Renal cortical epithelial cell (primary cell): ENCODE results near the gene RWDD1. TPM values are rescaled to one million over a fixed set of nuclear protein-coding genes. Genes with fewer than 3 reads are reported as not detected.
A peak's percentile ranks its signal among the peaks of the same experiment; 100 is the strongest.
"Not testable (repeated sequence)": the region's sequence is repeated elsewhere in the genome, so short reads cannot be mapped to it uniquely, and the experiment has no call there.

Experiments used
- DNase-seq: peaks from one replicate; pipeline ENCODE4 v3.0.0-alpha.2; 2011; ENCODE audit warnings: low read depth
- total RNA-seq: library from RNA; depleted of rRNA; stranded (reverse); fragments of >200 nt; gene quantifications from 2 replicates; pipeline ENCODE4 v1.2.3, GENCODE V29; 2014

The RWDD1 gene
- total RNA-seq, 1 donor from 2014 or later, result 23.4 TPM

DNA sequence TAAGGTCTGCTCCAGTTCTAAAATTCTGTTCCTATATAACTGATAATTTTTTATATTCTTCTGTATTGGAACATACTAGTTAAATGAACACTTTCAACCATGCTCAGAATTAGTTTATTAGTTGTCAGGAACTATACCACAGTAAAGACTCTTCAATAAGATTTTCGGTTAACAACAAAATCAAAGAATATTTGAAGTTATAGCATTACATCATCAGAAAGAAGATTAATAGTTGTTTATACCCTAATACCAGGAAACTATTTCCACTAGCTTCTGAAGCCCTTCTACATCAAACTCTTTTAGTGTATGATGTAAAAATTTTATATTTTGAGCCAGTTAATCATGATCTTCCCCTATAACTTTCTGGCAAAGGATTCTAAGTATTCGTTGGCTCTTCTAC, 11.2 kb upstream of the RWDD1 start:
- DNase-seq, result no peak

DNA sequence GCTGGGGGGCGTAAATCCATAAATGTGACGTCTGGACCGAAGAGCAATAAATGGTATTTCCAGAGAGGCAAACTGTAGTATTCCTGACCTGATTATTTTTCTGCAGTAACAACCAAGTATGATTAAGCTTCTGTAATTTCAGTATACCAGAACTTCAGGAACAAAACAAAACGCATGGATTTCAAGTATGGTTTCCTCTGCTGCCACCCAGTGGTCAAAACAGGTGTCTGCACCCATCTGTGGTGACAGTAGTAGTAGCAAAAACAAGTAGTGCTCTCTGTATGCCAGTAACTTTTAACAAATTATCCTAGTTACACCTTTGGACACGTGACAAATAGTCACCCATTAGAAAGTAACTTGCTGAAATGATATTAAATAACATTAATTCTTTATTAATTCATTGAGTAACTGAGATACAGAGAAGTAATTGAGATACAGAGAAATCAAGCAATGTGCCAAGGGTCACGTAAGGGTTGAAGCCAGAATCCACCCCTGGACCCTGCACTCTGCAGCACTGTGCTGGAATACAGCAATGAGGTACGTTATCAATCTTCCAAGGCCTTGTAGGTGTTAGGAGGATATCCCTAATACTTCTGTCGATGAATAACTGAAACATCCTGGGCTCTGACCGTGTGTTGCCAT, 9.8 kb upstream of the RWDD1 start:
- DNase-seq, result peak; percentile 69

- DNase-seq, result no peak
Measured at GRCh38 chr6:116562019-116562403, 9.3 kb upstream of the RWDD1 start.

DNA sequence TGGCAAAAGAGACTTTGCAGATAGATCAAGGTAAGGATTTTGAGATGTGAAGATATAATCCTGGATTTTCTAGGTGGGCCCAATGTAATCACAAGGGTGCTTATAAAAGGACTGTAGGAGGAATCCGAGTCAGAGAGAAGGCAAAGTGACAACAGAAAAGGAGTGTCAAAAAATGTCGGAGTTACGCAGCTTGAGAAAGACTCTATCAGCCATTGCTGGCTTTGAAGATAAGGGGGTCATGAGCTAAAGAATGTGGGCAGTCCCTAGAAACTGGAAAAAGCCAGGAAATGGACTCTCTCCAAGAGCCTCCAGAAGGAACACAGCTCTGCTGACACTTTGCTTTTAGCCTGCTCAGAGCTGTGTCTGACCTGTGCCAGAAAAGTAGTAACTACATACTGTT, 8.7 kb upstream of the RWDD1 start:
- no peak for DNase-seq

DNA sequence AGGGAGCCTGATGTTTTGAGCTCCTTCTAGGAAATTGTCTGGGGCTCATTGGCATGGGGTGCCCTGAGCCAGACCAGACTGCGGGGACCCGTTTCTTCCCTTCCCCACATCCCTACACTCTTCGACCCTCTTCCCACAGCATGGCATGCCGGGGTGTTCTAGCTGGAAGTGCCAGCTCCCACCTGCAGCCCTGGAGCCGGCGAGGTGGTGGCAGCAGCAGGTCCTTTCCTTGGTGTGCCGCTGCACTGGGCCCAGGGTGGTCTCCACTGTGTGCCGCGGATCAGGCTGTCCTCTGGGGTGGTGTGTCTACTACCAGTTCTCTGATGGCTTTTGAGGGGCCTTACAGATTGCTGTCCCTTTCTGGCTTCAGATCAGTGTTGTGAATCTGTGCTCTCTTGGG, 7.5 kb upstream of the RWDD1 start:
- DNase-seq, result no peak

DNA sequence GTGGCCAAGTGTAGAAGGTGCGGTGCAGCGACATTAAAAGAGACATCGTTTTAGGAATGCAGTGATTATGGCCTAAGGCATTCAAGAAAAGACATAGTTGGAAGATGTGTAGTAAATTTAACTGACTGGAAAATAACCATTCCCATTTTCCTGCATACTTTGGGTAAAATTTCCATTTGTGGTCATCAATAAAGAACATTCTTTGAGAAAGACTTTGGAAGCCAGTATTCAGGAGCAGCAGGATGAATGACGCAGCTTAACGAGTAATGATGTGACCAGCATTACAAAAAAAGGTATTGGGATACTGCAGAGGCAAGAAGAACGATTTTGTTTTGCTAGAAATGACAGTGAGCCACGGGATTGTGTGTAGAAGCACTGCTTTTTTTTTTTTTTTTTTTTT, 7.0 kb upstream of the RWDD1 start:
- no peak for DNase-seq

DNA sequence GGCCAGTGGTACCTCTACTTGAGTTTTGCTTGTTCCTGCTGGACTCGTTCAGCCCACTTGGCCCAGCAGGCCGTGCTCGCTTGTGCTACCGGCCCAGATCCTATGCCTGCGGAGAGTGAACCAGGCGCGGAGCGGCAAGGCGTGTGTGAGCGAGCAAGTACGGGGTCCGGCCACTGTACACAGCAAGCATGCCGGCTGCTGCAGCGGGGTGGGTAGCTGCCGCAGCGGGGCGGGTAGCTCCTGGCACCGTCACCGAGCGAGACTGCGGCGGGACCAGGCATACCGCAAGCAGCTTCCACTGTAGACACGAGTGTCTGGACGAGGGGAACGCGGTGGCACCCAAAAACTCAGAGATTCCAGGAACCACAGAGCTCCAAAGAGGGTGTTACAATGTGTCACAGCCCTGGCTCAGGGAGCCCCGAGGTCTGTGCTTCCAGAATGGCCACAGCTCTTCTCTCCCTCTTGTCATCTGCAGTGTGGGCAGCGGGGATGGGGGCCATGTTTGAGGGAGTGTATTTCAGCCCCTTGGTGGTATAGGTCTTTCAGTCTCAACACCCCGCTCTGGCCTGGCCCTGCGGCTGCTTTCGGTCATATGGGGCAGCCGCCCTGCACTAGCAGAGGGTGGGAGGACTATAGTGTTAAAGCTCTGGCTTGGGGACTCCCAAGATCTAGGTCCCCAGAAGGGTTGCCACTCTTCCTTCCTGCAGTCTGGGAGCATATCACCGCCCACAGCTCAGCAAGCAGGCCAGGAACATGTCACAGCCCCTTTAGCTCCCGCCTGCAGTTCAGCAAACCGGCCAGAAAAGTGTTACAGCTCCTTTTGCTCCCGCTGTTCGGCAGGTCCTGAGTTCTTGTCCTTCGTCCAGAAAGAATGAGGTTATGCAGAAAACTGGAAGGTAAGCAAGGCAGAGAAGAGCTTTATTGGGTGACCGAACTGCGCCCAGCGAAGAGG, 6.1 kb upstream of the RWDD1 start:
- DNase-seq, result no peak

DNA sequence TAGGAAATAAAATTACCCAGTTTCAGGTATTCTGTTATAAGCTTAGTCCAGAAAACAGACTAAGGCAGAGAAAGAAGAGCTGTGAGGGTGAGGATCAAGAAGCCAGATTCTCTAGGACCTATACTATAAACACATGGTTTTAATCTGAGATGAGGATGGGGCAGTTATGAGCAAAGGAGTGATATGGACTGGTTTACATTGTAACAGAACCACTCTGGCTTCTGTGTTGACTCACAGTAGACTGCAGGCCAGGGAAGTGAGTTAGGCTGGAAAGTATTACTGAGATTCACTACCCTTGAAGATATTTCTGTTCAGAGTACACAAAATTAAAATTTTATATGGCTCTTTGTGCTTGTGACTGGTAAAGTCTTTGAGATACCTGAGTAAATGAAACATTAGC, 3.2 kb upstream of the RWDD1 start:
- DNase-seq, result no peak

DNA sequence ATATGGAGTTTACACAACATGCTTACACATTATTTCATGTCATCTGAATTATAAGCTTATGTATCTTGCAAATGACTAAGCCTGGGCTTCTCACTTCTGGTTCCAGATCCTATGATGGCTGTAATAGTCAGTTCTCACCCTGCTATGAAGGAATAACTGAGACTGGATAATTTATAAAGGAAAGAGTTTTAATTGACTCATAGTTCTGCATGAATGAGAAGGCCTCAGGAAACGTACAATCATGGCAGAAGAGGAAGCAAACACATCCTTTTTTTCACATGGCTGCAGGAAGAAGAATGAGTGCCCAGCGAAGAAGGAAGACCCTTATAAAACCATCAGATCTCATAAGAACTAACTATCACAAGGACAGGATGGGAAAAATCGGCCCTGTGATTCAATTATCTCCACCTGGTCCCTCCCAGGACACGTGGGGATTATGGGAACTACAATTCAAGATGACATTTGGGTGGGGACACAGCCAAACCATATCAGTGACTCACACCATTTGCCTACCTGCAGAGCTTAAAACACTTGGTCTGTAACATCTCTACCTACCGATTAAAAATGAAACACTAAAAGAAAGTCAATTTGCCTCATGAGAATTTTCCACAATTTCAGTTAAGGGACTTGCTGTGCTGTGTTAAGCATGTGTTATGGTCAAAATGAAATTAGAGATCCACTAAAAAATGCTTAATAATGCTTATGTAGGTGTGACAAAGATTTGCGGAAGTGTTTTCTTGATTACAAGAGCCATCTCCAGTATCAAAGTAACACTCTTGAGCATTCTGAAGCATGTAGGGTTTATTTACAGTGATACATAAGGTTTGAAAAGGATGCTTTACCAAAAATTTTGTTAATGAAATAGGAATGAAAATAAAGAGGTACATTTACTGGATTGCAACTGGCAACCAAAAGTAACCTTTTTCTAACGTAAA, 2.2 kb upstream of the RWDD1 start:
- DNase-seq, result peak; percentile 11

DNA sequence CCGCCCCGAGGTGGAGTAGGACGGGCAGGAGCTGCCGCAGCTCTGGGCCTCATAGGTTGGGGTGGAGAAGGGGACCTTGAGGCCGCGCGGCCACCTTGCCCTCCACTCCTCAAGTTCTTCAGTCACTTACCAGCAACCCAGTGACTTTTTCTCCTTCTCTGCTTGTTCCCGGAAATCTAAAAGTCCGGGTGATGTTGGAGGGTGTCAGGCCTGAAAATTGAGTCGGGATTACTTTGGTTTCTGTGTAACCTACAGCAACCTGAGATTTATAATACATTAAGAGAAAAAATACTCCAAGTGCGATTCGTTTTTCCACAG, 338 bp downstream of the RWDD1 start:
- DNase-seq, result no peak

GRCh38 chr6:116572162-116572561, 858 bp downstream of the RWDD1 start:
- peak; percentile 36 for DNase-seq

DNA sequence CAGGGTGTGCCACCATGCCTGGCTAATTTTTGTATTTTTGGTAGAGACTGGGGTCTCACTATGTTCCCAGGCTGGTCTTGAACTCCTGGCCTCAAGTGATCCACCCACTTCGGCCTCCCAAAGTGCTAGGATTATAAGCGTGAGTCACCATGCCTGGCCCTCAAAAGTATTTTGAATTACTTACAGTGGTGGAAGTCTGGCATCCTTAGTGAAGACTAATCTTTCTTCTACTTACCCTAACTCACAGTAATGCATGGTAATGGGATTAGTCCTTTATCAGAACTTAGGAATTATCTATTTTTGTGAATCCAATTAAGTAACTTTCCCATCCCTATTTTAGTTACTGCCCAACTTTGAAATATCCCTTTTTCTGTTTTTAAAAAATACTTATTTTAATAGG, 3.9 kb downstream of the RWDD1 start:
- no peak for DNase-seq

DNA sequence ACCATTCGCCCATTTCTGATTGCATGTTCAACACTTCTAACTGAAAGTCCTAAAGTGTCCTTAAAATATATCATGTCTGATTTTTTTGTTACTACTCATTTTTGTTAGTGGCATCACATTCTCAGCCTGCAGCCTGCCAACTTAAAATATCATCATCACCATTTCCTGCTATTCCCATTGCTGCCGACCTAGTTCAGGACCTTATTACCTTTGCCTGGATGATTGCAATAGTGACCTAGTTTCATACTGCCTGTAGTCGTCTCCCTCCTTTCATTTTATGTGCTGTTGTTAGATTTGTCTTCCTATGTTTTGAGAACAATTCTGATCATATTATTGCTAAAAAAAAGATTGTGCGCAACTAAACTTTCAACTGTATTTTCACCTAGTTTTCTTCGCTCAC, 6.2 kb downstream of the RWDD1 start:
- no peak for DNase-seq

- DNase-seq, result no peak
Measured at GRCh38 chr6:116578335-116578734, 7.0 kb downstream of the RWDD1 start.

- DNase-seq, result no peak
Measured at GRCh38 chr6:116579143-116579542, 7.8 kb downstream of the RWDD1 start.

GRCh38 chr6:116580198-116580597, 8.9 kb downstream of the RWDD1 start:
- no peak for DNase-seq

DNA sequence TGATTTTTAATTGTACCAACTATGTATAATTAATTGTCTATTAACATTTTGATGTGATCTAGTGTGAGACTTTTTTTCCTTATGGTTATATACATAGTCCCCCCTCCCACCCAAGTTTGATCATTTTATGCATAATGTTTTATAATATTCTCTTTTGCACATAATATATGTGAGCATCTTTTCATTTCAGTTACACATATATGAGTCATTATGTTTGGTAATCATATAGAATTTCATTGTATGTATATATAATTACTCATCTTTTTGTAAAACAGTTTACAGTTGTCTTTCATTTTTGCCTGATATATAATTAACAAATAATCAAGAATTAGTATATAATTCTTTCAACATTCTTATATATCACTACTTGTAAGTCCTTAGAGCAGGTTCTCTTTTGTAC, 15.0 kb downstream of the RWDD1 start:
- DNase-seq, result no peak

DNA sequence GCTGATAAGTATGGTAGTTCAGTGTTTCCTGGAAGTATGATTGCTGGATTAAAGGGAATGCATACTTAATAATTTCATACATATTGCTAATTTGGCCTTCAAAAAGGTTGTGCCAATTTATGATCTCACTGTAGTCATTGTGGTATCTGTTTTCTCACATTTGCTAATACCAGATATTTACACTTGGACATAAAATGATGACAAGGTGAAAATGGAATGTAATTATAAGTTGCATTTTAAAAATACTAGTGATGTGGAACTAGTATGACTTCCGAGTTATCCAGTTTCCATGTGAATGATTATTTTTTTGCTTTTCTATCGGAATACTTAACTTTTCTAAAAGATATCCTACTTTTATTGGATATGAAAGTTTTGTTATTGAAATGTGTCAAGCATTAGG, 15.4 kb downstream of the RWDD1 start:
- no peak for DNase-seq

DNA sequence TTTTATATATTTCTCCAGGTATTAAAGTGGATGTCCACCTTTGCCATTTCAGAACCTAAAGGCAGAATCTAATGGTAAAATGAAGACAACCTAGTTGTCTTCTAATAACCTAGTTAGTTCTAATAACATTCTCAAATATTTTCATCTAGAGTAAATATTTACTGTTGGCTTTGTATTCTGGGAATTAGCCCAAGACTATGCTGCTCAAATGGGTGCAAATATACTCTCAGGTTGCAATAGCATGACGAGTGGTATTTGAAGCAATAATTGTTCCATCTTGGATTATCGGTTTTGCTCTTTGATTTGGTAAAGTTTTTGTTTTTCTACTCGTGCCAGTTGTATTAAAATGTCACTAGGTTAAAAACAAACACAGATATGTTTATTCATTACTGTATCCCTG, 23.9 kb downstream of the RWDD1 start:
- no peak for DNase-seq

DNA sequence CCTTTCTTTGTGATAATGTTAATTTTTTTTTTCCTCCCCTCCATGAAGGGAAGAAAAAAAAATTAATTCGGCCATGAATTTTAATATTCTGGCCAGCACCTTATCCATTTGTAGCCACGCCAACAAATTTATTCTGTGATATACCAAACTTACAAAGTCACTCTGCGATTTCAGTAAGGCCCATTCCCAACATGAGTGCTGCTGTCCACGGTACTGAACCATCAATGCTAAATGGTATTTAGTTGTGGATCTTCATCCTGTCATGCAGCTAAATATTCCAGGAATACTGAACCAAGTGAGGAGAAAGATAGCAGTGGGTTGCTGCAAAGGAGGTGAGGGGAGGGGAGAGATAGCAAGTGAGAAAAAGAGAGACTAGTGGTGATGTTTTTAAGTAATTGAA, 25.5 kb downstream of the RWDD1 start:
- peak; percentile 30 for DNase-seq

- DNase-seq, result not testable (repeated sequence)
Measured at GRCh38 chr6:116603916-116604315, 32.6 kb downstream of the RWDD1 start.

- DNase-seq, result not testable (repeated sequence)
Measured at GRCh38 chr6:116604868-116605267, 33.6 kb downstream of the RWDD1 start.
